Fibroblast of peridontal ligament (primary cell): ENCODE data around the gene TP63.
"Not testable (repeated sequence)": the region's sequence is repeated elsewhere in the genome, so short reads cannot be mapped to it uniquely, and the experiment has no call there.

Source experiments
- DNase-seq: peaks from one replicate; pipeline ENCODE4 v3.0.0-alpha.2; 2010; ENCODE audit errors: extremely low read depth

The TP63 gene

GRCh38 chr3:189625572-189625971, 5.6 kb upstream of the TP63 start:
- DNase-seq = no peak

DNA sequence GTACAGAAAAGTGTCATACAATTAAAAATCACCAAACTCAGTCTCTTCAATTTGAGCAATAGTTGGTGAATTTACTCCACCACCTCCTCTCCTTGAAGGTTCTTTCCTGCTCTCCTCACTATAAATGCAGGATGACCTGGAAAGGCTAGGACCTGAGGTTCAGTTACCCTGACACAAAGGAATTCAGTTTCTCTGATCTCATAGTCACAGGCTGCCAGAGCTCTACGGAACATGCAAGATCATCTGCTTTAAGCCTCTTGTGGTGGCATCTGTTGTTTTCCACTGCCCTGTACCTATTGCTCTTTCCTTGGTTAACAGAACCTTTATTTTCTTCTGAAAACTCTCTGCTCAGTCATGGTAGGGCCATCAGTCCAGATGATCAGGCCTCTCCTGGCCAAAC, 4.9 kb upstream of the TP63 start:
- DNase-seq = no peak

- peak; percentile 66 for DNase-seq
These were observed 1.3 kb upstream of the TP63 start for GRCh38 chr3:189629803-189630455.

DNA sequence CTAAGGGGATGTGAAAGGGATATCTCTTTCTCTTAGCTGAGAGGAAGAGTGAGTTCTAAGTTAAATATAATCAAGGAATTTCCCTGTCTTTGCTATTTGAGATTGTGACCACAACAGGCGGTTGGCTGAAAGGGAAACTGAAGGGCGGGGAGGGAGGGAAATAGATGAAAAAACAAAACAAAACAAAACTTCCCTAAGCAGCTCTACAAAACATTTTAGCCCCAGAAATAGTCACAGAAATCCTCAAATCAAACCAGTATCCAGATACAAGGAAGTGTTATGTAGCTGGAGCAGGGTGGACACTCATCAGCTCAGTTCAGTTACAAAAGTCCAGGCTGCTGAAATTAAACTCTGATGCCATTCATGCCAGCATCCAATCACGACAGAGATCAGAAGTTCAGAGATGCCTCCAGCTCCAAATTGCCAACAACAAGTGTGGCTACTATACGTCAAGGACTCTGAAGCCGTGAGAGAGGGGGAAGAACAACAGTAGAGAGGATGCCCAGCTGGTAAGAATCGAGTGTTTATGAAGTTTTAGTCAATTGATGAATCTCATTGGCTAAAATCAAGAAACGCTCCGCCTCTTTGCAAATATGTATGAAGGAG, 319 bp upstream of the TP63 start:
- peak; percentile 61 for DNase-seq

GRCh38 chr3:189631409-189631808, 220 bp downstream of the TP63 start:
- no peak for DNase-seq

GRCh38 chr3:189632242-189632641, 1.1 kb downstream of the TP63 start:
- no peak for DNase-seq

DNA sequence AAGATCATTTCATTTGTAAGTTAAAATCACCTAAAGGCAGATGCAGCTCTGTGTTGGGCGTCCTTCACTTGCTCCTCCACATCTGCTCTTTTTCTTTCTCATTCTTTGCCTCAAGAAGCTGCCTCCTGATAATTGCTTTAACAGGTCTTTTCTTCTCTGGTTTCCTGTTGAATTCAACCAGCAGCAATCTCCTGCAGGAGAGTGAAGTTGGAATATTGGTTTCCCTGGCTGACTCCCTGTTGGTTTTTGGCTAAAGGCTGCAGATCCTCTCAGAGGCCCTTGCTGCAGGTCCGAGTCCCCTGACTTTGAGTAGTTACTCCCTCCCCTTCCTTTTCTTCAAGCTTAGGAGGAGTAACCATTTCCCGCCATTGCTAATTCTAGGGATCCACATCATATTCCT, 4.2 kb downstream of the TP63 start:
- no peak for DNase-seq

- no peak for DNase-seq
These were observed 4.9 kb downstream of the TP63 start for GRCh38 chr3:189636048-189636447.

GRCh38 chr3:189637750-189638149, 6.6 kb downstream of the TP63 start:
- no peak for DNase-seq

- no peak for DNase-seq
These were observed 7.3 kb downstream of the TP63 start for GRCh38 chr3:189638276-189639031.

DNA sequence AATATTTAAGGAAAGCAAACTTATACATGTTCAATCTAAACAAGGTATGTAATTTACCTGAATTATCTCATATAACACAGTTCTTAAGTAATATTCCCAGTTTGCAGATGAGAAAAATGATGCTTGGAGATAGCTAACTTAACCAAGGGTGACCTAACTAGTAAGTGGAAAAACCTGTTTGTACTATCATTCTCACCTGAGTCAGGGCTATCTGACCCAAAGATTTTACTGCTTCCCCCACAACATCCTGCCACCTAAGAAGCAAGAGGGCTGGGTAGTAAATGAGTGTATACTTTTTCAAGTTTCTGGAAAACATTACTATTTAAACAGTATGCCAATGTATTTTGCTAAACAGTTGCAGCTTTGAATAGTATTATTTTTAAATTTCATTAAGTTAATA, 10.6 kb downstream of the TP63 start:
- no peak for DNase-seq

GRCh38 chr3:189646853-189647542, 15.8 kb downstream of the TP63 start:
- DNase-seq = no peak

GRCh38 chr3:189652042-189652441, 20.9 kb downstream of the TP63 start:
- DNase-seq = no peak

GRCh38 chr3:189655617-189656016, 24.4 kb downstream of the TP63 start:
- no peak for DNase-seq

GRCh38 chr3:189659571-189659970, 28.4 kb downstream of the TP63 start:
- DNase-seq = peak; percentile 42

- DNase-seq = peak; percentile 99
These were observed 33.1 kb downstream of the TP63 start for GRCh38 chr3:189664311-189664710.

DNA sequence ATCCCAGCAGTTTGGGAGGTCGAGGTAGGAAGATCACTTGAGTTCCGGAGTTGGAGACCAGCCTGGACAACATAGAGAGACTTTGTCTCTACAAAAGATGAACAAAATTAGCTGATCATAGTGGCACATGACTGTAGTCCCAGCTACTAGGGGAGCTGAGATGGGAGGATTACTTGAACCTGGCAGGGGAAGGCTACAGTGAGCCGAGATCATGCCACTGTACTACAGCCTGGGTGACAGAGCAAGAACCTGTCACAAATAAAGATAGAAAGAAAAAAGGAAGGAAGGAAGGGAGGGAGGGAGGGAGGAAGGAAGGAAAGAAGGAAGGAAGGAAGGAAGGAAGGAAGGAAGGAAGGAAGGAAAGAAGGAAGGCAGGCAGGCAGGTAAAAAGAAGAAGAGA, 41.2 kb downstream of the TP63 start:
- DNase-seq = not testable (repeated sequence)

DNA sequence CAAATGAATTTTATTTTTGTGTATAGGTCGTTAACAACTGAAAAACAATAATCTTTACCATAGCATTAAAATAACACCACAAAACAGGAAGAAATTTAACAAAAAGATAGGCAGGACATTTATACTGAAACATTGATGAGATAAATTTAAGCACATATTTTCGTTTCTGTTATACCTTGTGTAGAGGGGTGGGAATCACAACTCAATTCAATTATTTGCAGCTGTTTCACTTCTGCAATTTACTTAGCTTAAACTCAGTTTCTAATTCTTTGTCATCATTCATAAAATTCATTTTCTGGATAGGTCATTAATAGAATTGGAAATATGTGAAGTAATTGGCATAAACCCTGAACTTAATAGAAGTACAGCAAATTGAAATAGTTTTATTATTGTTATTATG, 42.3 kb downstream of the TP63 start:
- no peak for DNase-seq

DNA sequence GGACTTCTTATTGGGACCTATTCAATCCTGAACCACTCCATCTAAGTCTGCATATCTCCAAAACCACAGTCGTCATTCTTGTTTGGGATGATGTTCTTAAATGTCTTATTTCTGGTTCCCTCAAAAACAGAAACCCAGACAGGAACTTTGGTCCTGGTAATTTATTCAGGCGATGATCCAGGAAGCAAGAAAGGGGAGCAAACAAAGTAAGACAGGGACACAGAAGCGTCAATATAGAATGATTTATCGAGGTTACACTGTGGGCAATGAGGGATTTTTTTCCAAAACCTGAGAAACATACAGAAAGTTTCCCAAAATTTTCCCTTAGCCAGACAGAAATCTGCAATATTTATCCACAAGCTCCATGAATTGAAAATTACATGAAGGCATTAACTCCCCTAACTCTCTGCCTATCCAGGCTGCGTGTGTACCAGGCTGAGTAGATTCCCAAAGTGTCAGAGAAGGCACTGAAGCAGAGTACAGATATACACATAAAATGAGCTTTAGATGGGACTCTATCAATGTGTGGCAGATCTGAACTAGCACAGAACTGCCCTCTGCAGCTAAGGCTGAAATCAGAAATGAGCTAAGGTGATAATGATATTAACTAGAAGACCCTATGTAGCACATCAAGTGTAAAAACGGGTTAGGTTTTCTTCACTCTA, 43.2 kb downstream of the TP63 start:
- no peak for DNase-seq

DNA sequence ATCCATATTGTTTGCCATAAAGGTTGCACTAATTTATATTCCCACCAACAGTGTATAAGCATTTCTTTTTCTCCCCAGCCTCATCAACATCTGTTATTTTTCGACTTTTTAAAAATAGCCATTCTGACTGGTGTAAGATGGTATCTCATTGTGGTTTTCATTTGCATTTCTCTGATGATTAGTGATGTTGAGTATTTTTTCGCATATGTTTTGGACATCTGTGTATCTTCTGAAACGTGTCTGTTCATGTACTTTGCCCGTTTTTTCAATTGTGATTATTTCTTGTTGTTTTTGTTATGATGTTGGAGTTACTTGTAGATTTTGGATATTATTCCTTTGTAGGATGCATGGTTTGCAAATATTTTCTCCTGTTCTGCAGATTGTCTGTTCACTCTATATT, 46.5 kb downstream of the TP63 start:
- no peak for DNase-seq

- DNase-seq = no peak
These were observed 49.5 kb downstream of the TP63 start for GRCh38 chr3:189680723-189681122.
